Left cardiac atrium (tissue), 4 donors: ENCODE data around the gene PPP1R36. TPM values are rescaled to one million over a fixed set of nuclear protein-coding genes. Genes with fewer than 3 reads are reported as not detected.
"Not testable (repeated sequence)": the region's sequence is repeated elsewhere in the genome, so short reads cannot be mapped to it uniquely, and the experiment has no call there.

ENCODE experiments used
- ATAC-seq, 2 donors: fragments of 200-7000 bp; cut with Tn5 transposase; one replicate each; pipeline ENCODE4 v1.9.1; 2020; ENCODE audit warnings: mild to moderate bottlenecking in 2 of 2, moderate library complexity in 2 of 2
- DNase-seq: peaks from one replicate; pipeline ENCODE4 v3.0.0-alpha.2; 2020
- intact Hi-C, 2 donors: fragments of 100-400 bp; cut with DNase I; formaldehyde crosslinking; loops; one replicate each; pipeline versions ENCODE4 v1.14.1 to v1.15.1; 2022 to 2023
- total RNA-seq, 2 donors: library from RNA; stranded (reverse); fragmentation: NEBNext Ultra II Directional; extraction: Animal tissue kit (Norgen Biotek cat#: 25700); gene quantifications; one replicate each; pipeline ENCODE4 v1.2.1, GENCODE V29; 2021
- donor health status: DM: no; HTN: yes; CAD: no.
- donor health status: DM: no; HTN: yes; CAD: no; lungs with severe emphysema.
- donor health status: DM: yes; HTN: yes; CAD: no.
- donor health status: Dilated cardiomyopathy.

PPP1R36 gene
- total RNA-seq, 2 donors from 2014 or later: 0.38 to 0.47 TPM

- ATAC-seq: peak in 1 of 2 donors; percentile 55
- no peak for DNase-seq
- intact Hi-C loops: no loop called here
Measured at GRCh38 chr14:64556526-64556925, 6.8 kb downstream of the PPP1R36 start.

- DNase-seq, ATAC-seq, intact Hi-C loops: not testable (repeated sequence)
Measured at GRCh38 chr14:64558216-64558615, 8.5 kb downstream of the PPP1R36 start.

- intact Hi-C loops: no loop called here
Measured at GRCh38 chr14:64561631-64562030, 11.9 kb downstream of the PPP1R36 start.

GRCh38 chr14:64562436-64562835 lies 12.7 kb downstream of the PPP1R36 start:
- DNase-seq: no peak
- peak in 1 of 2 donors; percentile 58 for ATAC-seq
- intact Hi-C loops: no loop called here

More at GRCh38 chr14:64561631-64562030, 11.9 kb downstream of the PPP1R36 start:
- DNase-seq (no peak), ATAC-seq (peak in 1 of 2 donors; percentile 19)

GRCh38 chr14:64563696-64564095 lies 13.9 kb downstream of the PPP1R36 start:
- intact Hi-C loops: no loop called here
- ATAC-seq (no peak), DNase-seq (no peak)

- DNase-seq (no peak), ATAC-seq (no peak)
- intact Hi-C loops: no loop called here
Measured at GRCh38 chr14:64566651-64567122, 16.9 kb downstream of the PPP1R36 start.

- DNase-seq (peak; percentile 71), ATAC-seq (peak; percentile 91 to 97)
- intact Hi-C loops: no loop called here
Measured at GRCh38 chr14:64569138-64569631, 19.4 kb downstream of the PPP1R36 start.

- peak; percentile 24 to 29 for ATAC-seq
- intact Hi-C loops, DNase-seq: not testable (repeated sequence)
Measured at GRCh38 chr14:64569646-64570045, 19.9 kb downstream of the PPP1R36 start.

- no peak for DNase-seq
- no peak for ATAC-seq
- intact Hi-C loops: no loop called here
Measured at GRCh38 chr14:64572386-64573104, 22.8 kb downstream of the PPP1R36 start.

- intact Hi-C loops: no loop called here
- ATAC-seq: peak in 1 of 2 donors; percentile 8
- no peak for DNase-seq
Measured at GRCh38 chr14:64573109-64573508, 23.3 kb downstream of the PPP1R36 start.

- intact Hi-C loops: no loop called here
- ATAC-seq (no peak), DNase-seq (no peak)
Measured at GRCh38 chr14:64574371-64575107, 24.8 kb downstream of the PPP1R36 start.

GRCh38 chr14:64577211-64577610 lies 27.4 kb downstream of the PPP1R36 start:
- DNase-seq (no peak), ATAC-seq (no peak)

GRCh38 chr14:64580467-64580866 lies 30.7 kb downstream of the PPP1R36 start:
- intact Hi-C loops: no loop called here
- DNase-seq (no peak), ATAC-seq (no peak)

More at GRCh38 chr14:64577211-64577610, 27.4 kb downstream of the PPP1R36 start:
- intact Hi-C loops: no loop called here

- ATAC-seq (no peak), DNase-seq (no peak)
- intact Hi-C loops: no loop called here
Measured at GRCh38 chr14:64581363-64581762, 31.6 kb downstream of the PPP1R36 start.

- intact Hi-C loops: no loop called here
- no peak for ATAC-seq
- no peak for DNase-seq
Measured at GRCh38 chr14:64581817-64582216, 32.1 kb downstream of the PPP1R36 start.

- DNase-seq (no peak), ATAC-seq (no peak)
- intact Hi-C loops: no loop called here
Measured at GRCh38 chr14:64584190-64584589, 34.4 kb downstream of the PPP1R36 start.

GRCh38 chr14:64591809-64592208 lies 42.0 kb downstream of the PPP1R36 start:
- DNase-seq (no peak), ATAC-seq (no peak)
- intact Hi-C loops: no loop called here

- DNase-seq: no peak
- no peak for ATAC-seq
- intact Hi-C loops: no loop called here
Measured at GRCh38 chr14:64594438-64594837, 44.7 kb downstream of the PPP1R36 start.

GRCh38 chr14:64598404-64598803 lies 48.6 kb downstream of the PPP1R36 start:
- DNase-seq (no peak), ATAC-seq (no peak)
- intact Hi-C loops: no loop called here

GRCh38 chr14:64601571-64601970 lies 51.8 kb downstream of the PPP1R36 start:
- ATAC-seq (peak in 1 of 2 donors; percentile 22), DNase-seq (no peak)
- intact Hi-C loops: no loop called here
